Muscle of back (tissue), 11 donors: ENCODE results near the gene MYOF. TPM values are rescaled to one million over a fixed set of nuclear protein-coding genes. Genes with fewer than 3 reads are reported as not detected.
"Not testable (repeated sequence)": the region's sequence is repeated elsewhere in the genome, so short reads cannot be mapped to it uniquely, and the experiment has no call there.

Experiments
- DNase-seq, 3 donors: peaks; one replicate each; pipeline versions ENCODE4 v3.0.0 to v3.0.0-alpha.2; 2013
- polyA plus RNA-seq, 10 donors: library from polyadenylated mRNA; unstranded; fragments of 120-200 nt; gene quantifications; one replicate each; pipeline ENCODE4 v1.2.1, GENCODE V29; 2013; ENCODE audit not compliant: insufficient read length in 10 of 10

Gene MYOF
- polyA plus RNA-seq, 10 donors: 41.5 to 94.2 (median 59.9) TPM

DNA sequence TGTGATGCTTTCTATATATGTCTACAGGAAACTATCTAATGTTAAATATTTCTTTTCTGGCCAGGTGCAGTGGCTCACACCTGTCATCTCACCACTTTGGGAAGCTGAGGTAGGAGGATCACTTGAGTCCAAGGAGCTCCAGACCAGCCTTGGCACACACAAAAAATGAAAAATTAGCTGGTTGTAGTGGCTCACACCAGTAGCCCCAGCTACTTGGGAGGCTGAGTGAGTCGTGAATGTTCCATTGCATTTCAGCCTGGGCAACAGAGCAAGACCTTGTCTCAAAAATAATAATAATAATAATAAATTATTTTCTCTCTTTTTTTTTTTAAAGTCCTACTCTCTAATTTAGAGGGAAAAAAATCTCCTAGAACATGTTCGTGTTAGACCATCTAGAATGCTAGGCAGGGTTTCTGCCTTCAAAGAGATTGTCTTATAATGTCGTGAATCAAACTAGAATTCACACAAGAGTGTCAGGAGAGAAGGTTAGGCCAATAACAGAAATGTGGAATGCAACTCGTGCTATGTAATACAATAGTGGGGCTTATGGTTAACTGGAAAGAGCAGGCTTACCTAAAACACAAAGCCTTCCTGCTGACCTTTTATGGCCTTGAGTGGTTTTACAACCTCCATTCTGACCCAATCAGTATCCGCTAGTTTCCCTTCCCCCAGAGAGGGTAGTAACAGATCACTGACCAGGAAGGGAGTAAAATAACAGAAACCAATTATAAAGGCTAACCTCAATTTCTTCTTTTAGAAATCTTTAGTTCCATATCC is 46.3 kb downstream of the MYOF start:
- DNase-seq: peak in 2 of 3 donors; percentile 49 to 80

DNA sequence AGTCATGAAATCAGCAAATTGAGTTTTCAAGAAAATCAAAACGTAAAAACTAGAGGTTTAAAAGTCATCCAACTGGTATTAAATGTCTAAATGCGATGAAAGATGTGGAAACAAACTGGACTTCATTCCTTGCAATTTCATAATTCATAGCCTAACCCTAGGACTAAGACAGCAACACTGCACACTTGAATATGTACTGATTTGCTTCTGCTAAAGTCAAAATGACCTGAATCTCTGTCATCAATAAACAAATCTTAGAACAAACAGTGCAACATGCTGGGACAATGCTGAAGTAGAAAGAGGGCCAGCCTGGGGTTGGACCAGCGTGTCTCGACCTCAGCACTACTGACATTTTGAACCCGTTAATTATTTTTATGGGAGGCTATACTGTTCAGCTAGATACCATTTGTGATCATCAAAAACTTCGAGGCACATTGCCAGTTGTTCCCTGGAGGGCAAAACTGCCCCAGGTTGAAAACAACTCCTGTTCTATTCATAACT is 47.1 kb downstream of the MYOF start:
- DNase-seq: no peak

- DNase-seq: no peak
Observed at GRCh38 chr10:93431361-93431760, 50.8 kb downstream of the MYOF start.

DNA sequence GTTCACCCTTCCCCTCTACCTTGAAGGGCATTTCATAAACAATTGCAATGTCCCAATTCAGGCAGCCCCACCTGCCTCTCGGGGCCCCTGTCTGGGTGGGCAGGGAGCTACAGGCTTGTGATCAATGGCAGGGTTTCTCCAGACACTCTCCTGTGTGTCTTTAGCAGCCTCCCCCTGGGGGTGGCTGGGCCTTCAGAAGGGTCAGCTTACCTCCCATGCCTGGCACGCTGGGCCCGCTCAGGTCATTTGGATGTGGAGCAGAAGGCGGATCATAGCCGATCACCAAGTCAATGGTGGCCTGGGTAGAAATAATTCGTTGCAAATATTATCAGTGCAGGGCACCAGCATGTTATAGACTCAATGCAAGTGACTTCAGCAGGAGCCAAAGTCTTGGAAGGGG is 56.3 kb downstream of the MYOF start:
- no peak for DNase-seq

- no peak for DNase-seq
Observed at GRCh38 chr10:93422118-93422517, 60.0 kb downstream of the MYOF start.

GRCh38 chr10:93420944-93421825 is 60.9 kb downstream of the MYOF start:
- DNase-seq: peak in 2 of 3 donors; percentile 27 to 59

DNA sequence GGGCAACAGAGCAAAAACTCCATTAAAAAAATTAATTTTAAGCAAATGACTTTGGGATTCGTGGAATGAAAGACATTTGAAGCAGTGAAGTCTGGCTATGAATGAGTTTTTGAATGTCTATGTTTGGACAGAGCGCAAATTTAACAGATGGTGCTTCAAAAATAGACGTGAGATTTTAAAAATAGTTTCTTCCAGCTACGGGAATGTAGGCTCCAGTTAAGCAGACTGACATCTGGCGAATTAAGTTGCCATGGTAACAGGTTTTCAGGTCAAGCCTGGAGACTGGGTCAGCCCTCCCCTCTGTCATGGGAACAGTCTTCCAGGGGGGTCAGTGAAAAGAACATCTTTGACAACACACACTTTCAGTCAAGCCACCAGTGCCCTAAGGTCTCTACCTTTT is 62.0 kb downstream of the MYOF start:
- peak; percentile 74 to 92 (median 79) for DNase-seq

DNA sequence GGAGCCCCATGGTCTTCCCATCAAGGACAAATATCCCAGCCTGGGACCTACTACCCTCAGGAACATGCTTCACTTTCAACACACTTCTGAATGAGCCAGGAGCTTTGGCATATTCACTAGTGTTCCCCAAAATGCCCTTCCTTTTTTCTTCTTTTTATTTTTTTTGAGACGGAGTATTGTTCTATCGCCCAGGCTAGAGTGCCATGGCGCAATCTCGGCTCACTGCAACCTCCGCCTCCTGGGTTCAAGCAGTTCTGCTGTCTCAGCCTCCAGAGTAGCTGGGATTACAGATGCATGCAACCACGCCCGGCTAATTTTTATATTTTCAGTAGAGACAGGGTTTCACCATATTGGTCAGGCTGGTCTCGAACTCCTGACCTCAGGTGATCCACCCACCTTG is 63.1 kb downstream of the MYOF start:
- not testable (repeated sequence) for DNase-seq

- no peak for DNase-seq
Observed at GRCh38 chr10:93417921-93418320, 64.2 kb downstream of the MYOF start.

GRCh38 chr10:93417266-93417665 is 64.9 kb downstream of the MYOF start:
- DNase-seq: peak; percentile 42 to 53 (median 51)

GRCh38 chr10:93416824-93417223 is 65.3 kb downstream of the MYOF start:
- no peak for DNase-seq

DNA sequence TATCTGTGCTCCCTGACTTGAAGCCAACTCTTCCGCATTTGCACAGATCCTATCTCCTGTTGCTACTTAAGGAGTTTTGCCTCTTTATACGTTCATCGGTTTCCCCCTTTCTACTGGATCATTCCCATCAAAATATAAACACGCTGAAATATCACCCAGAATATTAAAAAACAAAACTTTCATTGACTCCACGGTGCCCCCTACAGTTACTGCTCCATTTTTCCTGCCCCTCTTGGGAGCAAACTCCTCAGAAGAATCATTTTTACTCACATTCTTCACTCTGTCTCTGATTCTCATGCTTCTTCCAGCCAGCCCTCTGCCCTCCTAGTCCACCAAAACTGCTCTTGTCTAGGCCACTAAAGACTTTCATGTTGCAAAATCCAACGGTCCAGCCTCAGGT is 66.4 kb downstream of the MYOF start:
- DNase-seq: no peak

DNA sequence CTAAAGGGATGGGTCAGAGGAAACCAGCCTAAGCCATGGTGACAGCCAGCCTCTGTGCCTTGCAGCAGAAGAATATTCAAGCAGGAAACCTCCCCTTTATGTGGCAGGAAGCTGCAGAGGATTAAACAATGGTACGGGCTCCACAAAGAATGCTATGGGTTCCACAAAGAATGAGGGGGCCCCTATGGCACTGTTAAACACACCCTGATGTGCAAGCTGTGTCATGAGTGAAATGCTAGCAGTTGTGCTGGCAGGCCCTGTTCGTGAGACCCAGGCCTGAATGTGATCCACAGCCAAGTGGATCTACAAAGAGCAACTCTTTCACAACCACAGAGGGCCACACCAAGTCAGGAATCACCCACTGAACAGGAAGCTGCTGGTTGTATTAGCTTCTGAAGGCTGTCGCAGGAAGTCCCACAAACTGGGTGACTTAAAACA is 68.9 kb downstream of the MYOF start:
- no peak for DNase-seq

DNA sequence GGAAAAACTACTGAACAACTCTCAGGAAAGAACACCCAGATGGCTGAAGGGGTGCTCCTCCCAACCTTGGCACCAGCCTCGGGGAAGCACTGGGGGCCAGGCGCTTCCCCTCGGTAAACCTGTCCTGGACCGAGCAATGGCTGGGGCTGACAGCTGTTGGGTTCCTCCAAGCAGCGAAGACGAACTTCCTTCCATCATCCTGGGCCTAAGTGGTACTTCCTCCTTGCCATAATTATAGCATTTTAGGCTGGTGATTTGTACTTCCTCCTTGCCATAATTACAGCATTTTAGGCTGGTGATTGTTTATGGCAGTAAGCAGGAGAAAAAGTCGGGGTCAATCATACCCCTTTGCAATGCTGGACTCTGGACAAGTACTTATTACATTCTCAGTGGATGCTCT is 69.3 kb downstream of the MYOF start:
- DNase-seq: no peak

DNA sequence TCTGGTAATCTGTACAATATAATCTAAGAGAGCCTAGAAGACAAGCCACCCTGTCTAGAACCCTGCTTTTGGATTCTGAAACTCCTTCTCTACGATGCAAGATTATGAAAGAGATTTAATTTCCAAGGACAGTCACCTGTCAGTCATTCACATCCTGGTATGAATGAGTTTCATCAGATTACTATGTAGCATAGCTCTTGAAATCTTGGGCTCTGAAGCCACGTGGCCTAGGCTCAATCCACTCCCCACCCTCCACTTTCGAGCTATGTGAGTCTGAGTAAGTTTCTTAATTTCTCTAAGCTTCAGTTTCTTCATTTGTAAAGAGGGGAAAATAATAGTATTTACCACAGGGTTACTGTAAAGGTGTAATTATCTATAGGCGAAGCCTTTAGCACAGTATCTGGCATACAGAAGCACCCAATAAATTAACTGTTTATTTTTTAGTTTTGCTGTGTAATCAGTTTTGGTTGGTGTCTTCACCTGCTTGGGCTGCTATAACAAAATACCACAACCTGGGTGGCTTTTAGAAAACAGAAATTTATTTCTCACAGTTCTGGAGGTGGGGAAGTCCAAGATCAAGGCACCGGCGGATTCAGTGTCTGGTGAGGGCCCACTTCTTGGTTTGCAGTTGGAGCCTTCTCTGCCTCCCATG is 71.3 kb downstream of the MYOF start:
- no peak for DNase-seq

- no peak for DNase-seq
Observed at GRCh38 chr10:93408783-93409182, 73.4 kb downstream of the MYOF start.

DNA sequence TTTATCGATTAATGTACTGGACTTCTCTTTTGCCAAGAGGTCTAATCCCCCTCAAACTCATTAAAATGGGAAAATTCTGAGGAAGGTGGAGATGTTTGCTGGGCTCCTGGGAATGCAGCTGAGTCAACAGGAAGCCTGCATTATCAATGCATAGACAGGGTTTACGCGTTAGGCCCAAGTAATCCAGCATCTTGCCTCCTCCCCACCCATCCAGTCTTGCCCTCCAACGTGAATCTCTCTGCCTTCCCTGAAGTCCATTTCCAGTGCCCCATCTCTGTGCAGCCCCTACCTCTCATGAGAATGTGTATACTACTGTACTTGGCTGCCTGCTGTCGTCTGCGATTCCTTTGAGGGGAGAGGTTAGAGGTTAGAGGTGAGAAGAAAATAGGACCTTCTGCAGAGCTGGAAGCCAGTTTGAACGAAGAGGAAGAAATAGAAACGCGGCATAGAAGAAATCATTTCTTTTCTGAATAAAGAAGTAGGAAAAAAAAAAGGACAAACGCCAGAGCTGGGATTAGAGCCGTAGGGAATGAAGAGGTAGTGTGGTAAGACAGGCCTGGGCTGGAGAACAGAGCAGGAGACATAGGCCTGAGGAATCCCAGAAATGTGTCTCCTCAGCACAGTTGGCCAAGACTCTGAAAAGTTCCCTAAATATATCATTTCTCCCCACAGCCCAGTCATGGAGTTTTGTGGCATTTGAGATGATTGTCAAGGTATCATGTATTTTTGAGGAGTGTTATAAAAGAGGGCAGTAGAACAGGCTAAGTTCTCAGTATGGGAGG is 75.6 kb downstream of the MYOF start:
- DNase-seq: no peak

- no peak for DNase-seq
Observed at GRCh38 chr10:93404048-93404354, 78.1 kb downstream of the MYOF start.

DNA sequence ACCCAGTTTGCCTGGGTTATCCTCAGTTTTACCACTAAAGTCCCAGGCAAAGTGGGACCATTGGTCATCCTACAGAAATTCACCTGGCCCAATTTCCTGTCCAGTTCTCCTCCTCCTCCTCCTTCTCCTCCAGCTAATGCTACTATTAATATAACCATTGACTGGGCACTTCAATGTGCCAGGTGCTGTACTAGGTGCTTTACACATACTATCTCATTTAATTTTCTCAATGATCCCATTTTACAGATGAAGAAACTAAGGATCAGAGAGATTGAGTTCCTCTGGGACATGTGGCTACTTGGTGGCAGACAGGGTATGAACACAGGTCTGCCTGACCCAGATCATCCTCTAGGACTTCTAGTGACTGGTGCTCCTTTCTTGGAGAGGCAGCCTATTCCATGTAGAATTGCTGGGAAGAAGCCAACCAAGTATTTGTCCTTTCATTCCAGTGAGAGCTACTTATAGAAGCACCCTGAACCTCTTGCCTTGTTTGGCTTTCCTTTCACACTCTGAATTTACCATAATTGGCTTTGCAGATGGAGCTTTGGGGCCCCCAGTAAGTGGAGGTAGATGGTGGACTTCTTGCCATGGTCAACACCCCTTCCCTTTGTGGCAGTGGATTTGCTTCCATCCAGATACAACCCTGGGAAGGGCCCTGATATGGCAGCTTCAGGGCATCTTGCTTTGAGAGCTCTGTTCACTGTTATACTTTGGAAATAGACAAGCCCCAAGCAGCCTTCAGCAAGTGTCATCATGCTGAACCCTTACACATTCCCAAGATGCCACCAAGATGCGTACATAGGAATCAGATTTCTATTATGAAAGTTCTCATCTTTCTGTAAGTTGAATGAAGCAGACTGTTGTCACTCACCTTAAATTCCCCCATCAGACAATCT is 78.7 kb downstream of the MYOF start:
- DNase-seq: no peak

DNA sequence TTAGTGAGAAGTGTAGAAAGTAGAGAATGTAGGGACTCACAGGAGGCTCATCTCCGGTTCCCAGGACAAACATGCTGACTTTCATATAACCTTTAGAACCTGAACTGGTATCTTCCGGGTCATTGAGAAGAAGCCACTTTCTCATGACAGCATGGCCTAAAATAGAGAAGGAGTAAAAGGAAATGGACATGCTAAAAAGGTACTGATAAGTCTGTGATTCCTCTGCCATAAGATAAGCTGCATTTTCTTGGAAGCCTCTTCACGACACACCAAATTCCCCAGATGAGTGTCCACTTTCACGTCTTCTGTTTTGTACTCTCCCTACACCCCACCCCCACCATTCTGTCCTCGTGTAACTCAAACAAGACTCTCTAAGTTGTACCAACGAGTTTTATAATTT is 79.9 kb downstream of the MYOF start:
- DNase-seq: no peak

DNA sequence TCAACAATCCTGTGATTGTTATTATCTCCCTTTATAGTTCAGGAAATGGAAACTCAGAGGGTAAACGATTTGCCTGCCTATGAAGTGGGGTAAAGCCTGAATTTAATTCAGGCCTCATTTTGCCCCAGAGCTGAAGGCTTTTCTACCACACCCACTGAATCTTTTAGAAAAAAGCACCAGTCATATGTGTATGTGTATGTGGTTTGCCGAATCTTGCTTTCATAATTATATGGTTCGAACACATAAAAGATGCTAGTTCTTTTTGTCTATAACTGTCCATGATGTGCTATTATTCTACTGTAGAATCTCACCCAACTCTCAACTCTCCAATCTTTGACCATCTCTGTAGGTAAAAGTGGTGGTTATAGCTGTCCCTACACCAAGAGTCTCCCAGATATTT is 83.6 kb downstream of the MYOF start:
- DNase-seq: no peak
